ENCODE results near the gene TVP23B.
A peak's percentile ranks its signal among the peaks of the same experiment; 100 is the strongest.
"Not testable (repeated sequence)": the region's sequence is repeated elsewhere in the genome, so short reads cannot be mapped to it uniquely, and the experiment has no call there.

TVP23B gene

DNA sequence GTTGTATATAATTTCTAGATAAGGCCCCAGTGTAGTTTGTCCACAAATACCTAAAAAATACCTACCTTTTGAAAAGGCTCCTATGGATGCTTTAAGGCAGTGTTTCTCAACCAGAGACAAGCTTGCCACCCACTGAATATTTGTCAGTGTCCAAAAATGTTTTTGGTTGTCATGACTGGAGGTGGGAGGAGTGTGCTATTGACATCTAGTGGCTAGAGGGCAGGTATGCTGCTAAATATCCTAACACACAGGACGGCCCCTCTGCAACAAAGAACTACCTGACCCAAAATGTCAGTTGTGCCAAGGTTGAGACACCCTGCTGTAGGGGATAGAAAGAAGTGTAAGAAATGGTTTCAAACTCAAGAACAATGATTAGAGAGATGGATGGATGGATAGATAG lies 10.4 kb downstream of the TVP23B start:
- not testable (repeated sequence) for DNase-seq (ENCODE audit: low spot score)

GRCh38 chr17:18794841-18795240 lies 13.9 kb downstream of the TVP23B start:
- DNase-seq (ENCODE audit: low spot score), result not testable (repeated sequence)

DNA sequence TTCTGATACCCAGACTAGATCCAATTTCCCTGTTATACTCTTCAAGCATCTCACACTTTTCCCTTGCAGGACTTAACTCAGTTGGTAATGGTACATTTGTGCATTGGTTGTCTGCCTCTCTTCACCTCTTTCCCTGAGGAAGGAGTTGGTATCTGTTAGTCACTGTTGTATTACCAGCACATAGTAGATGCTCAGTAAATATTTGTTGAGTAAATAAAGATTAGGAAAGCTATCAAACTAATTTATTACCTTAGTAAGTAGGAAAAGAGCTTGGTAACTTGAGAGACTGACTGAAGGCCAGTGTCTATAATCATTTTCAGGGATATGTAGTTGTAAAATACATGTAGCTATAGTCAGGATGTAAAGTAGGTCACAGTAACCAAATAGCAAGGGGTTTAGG lies 15.9 kb downstream of the TVP23B start:
- DNase-seq (ENCODE audit: low spot score), result not testable (repeated sequence)

GRCh38 chr17:18803458-18804245 lies 22.7 kb downstream of the TVP23B start:
- not testable (repeated sequence) for DNase-seq (ENCODE audit: low spot score)

GRCh38 chr17:18815924-18816323 lies 34.9 kb downstream of the TVP23B start:
- not testable (repeated sequence) for DNase-seq (ENCODE audit: low spot score)

GRCh38 chr17:18816489-18817371 lies 35.7 kb downstream of the TVP23B start:
- DNase-seq (ENCODE audit: low spot score), result peak; percentile 73

DNA sequence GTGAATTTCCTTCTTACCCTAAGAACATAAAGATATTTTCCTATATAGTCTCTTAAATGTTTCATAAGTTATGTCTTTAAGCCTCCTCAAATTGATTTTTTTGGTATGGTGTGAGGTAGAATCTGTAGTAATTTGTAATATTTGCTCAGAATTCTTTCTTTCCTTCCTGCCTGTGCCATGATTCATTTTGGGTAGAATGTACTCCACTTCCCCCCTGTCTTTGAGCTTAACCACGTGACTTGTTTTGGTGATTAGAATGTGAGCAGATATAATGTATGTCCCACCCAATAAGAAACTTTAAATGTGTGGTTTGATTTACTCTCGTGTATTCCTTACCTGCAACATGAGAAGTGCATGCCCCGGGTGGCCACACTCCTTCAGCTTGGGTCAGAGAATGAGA lies 40.4 kb downstream of the TVP23B start:
- not testable (repeated sequence) for DNase-seq (ENCODE audit: low spot score)

GRCh38 chr17:18827613-18828012 lies 46.6 kb downstream of the TVP23B start:
- not testable (repeated sequence) for DNase-seq (ENCODE audit: low spot score)

GRCh38 chr17:18848501-18848900 lies 67.5 kb downstream of the TVP23B start:
- DNase-seq (ENCODE audit: low spot score), result no peak

- DNase-seq (ENCODE audit: low spot score), result no peak
Observed at GRCh38 chr17:18850679-18851078, 69.7 kb downstream of the TVP23B start.

GRCh38 chr17:18851201-18851600 lies 70.2 kb downstream of the TVP23B start:
- no peak for DNase-seq (ENCODE audit: low spot score)

- no peak for DNase-seq (ENCODE audit: low spot score)
Observed at GRCh38 chr17:18854956-18855355, 74.0 kb downstream of the TVP23B start.

DNA sequence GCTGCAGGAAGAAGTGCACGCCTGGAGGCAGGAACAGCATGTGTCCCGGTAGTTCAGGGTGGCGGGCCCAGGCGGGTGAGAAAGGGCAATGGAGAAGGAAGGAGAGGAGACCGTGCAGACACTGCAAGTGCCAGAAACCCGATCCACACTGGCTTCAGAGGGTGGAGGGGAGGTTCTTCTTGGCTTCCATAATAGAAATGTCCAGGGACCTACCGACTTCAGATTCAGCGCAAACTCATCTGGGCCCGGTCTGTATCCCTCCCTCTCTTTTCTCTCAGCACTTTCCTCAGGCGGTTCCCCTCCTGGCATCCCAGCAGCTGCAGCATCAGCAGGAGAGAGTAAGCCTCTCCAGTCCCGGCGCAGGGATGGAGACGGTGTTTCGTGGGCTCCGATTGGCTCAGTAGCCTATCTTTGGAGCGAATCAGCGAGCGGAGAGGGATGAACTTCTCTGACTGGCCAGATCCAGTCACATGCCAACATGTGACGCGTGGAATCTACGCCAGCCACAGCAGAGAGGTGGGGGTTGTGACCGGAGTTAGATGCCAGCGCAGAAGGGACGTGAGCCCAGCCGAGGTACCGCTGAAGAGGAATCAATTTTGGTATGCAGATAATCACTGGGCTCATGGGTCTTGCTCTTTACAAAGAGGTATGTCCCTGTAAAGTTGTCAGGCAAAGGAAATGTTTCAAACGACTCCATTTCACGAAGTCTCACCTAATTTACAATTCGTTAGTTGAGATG lies 75.0 kb downstream of the TVP23B start:
- DNase-seq (ENCODE audit: low spot score), result peak; percentile 91
